ENCODE data around the gene TCF23. TPM values are rescaled to one million over a fixed set of nuclear protein-coding genes. Genes with fewer than 3 reads are reported as not detected.
"Not testable (repeated sequence)": the region's sequence is repeated elsewhere in the genome, so short reads cannot be mapped to it uniquely, and the experiment has no call there.

TCF23 gene
- total and polyA plus RNA-seq, 12 donors, result 0.05 to 0.21 (median 0.08) TPM; not detected in 2

GRCh38 chr2:27175330-27175729, 26.5 kb downstream of the TCF23 start:
- H3K27ac ChIP-seq, result no peak overlapping the region
- 74 to 79% methylated on average over 8 of the region's 8 CpGs for WGBS, 2 donors
- ATAC-seq, result no peak

GRCh38 chr2:27175781-27176180, 27.0 kb downstream of the TCF23 start:
- not testable (repeated sequence) for ATAC-seq, H3K9me3 ChIP-seq, H3K36me3 ChIP-seq, H3K4me3 ChIP-seq, DNase-seq, H3K4me1 ChIP-seq, H3K27ac ChIP-seq
- intact Hi-C loops (cut with DNase I), result loop anchor here in 1 of 10 donors (10.0 kb wide), 1 partner anchor 109 kb away; the partner anchor contains the start of gene TRIM54
- peaks cover 0 to 37% (median 17%) of the 10 kb centered on the region in 7 donors for H3K27me3 ChIP-seq
- WGBS, 2 donors, result 87 to 91% methylated on average over 4 of the region's 4 CpGs

More at GRCh38 chr2:27175330-27175729, 26.5 kb downstream of the TCF23 start:
- no peaks in the 10 kb centered on the region for H3K36me3 ChIP-seq
- H3K27me3 ChIP-seq, result peaks cover 0 to 37% (median 17%) of the 10 kb centered on the region in 7 donors
- no peak for TF ChIP-seq CTCF (IDR thresholded peaks at IDR 0.05)
- peaks cover 0 to 5% (median 0%) of the 10 kb centered on the region in 9 donors for H3K4me1 ChIP-seq
- no peak for DNase-seq
- H3K4me3 ChIP-seq, result no peak overlapping the region
- intact Hi-C loops (cut with DNase I), result loop anchor here in 1 of 10 donors (10.0 kb wide), 1 partner anchor 109 kb away; the partner anchor contains the start of gene TRIM54
- no peaks in the 10 kb centered on the region for H3K9me3 ChIP-seq

GRCh38 chr2:27177441-27178351, 28.9 kb downstream of the TCF23 start:
- DNase-seq (no peak), ATAC-seq (no peak)
- TF ChIP-seq CTCF (IDR thresholded peaks at IDR 0.05), result no peak
- Histone ChIP-seq H3K4me1 (peaks cover 0 to 4% (median 0%) of the 10 kb centered on the region in 9 donors), H3K27me3 (peaks cover 0 to 37% (median 22%) of the 10 kb centered on the region in 7 donors), H3K9me3 (no peaks in the 10 kb centered on the region), H3K4me3 (no peak overlapping the region), H3K27ac (no peak overlapping the region), H3K36me3 (no peaks in the 10 kb centered on the region)
- intact Hi-C loops (cut with DNase I), result loop anchor here in 1 of 10 donors (10.0 kb wide), 1 partner anchor 107 kb away; the partner anchor contains the start of gene TRIM54
- 76 to 80% methylated on average over 15 of the region's 15 CpGs for WGBS, 2 donors

GRCh38 chr2:27178469-27178868, 29.7 kb downstream of the TCF23 start:
- H3K36me3 ChIP-seq, result no peaks in the 10 kb centered on the region
- H3K4me1 ChIP-seq, result peaks cover 0 to 4% (median 0%) of the 10 kb centered on the region in 9 donors
- WGBS, 2 donors, result 86% methylated on average over 3 of the region's 3 CpGs
- TF ChIP-seq CTCF (IDR thresholded peaks at IDR 0.05), result no peak
- H3K27ac ChIP-seq, result no peak overlapping the region
- no peak for DNase-seq
- H3K27me3 ChIP-seq, result peaks cover 0 to 37% (median 22%) of the 10 kb centered on the region in 7 donors
- H3K4me3 ChIP-seq, result no peak overlapping the region
- no peak for ATAC-seq
- no peaks in the 10 kb centered on the region for H3K9me3 ChIP-seq
- intact Hi-C loops (cut with DNase I), result loop anchor here in 1 of 10 donors (10.0 kb wide), 1 partner anchor 106 kb away; the partner anchor contains the start of gene TRIM54
